Measurements from ENCODE around the gene DET1.
"Not testable (repeated sequence)": the region's sequence is repeated elsewhere in the genome, so short reads cannot be mapped to it uniquely, and the experiment has no call there.

DET1 gene

GRCh38 chr15:88497109-88497765, 49.2 kb downstream of the DET1 start:
- DNase-seq (ENCODE audit: low spot score), result no peak

GRCh38 chr15:88493844-88494243, 52.6 kb downstream of the DET1 start:
- DNase-seq (ENCODE audit: low spot score), result no peak

GRCh38 chr15:88491158-88491557, 55.3 kb downstream of the DET1 start:
- no peak for DNase-seq (ENCODE audit: low spot score)

GRCh38 chr15:88490036-88490435, 56.4 kb downstream of the DET1 start:
- DNase-seq (ENCODE audit: low spot score), result no peak

- no peak for DNase-seq (ENCODE audit: low spot score)
Observed at GRCh38 chr15:88489321-88489720, 57.2 kb downstream of the DET1 start.

GRCh38 chr15:88487796-88488523, 58.5 kb downstream of the DET1 start:
- DNase-seq (ENCODE audit: low spot score), result no peak

GRCh38 chr15:88487178-88487795, 59.2 kb downstream of the DET1 start:
- peak; percentile 43 for DNase-seq (ENCODE audit: low spot score)

GRCh38 chr15:88484682-88485331, 61.7 kb downstream of the DET1 start:
- DNase-seq (ENCODE audit: low spot score), result peak; percentile 78

GRCh38 chr15:88482263-88482662, 64.2 kb downstream of the DET1 start:
- DNase-seq (ENCODE audit: low spot score), result no peak

- DNase-seq (ENCODE audit: low spot score), result no peak
Observed at GRCh38 chr15:88480981-88481380, 65.5 kb downstream of the DET1 start.

GRCh38 chr15:88479169-88479568, 67.3 kb downstream of the DET1 start:
- DNase-seq (ENCODE audit: low spot score), result no peak

GRCh38 chr15:88477904-88478303, 68.6 kb downstream of the DET1 start:
- no peak for DNase-seq (ENCODE audit: low spot score)

- DNase-seq (ENCODE audit: low spot score), result no peak
Observed at GRCh38 chr15:88477126-88477525, 69.4 kb downstream of the DET1 start.

- DNase-seq (ENCODE audit: low spot score), result peak; percentile 60
Observed at GRCh38 chr15:88476635-88477060, 69.8 kb downstream of the DET1 start.

- not testable (repeated sequence) for DNase-seq (ENCODE audit: low spot score)
Observed at GRCh38 chr15:88473661-88474293, 72.7 kb downstream of the DET1 start.

- no peak for DNase-seq (ENCODE audit: low spot score)
Observed at GRCh38 chr15:88472225-88472624, 74.3 kb downstream of the DET1 start.

GRCh38 chr15:88470625-88471372, 75.7 kb downstream of the DET1 start:
- no peak for DNase-seq (ENCODE audit: low spot score)

- DNase-seq (ENCODE audit: low spot score), result no peak
Observed at GRCh38 chr15:88469321-88469720, 77.2 kb downstream of the DET1 start.

GRCh38 chr15:88468721-88469120, 77.8 kb downstream of the DET1 start:
- not testable (repeated sequence) for DNase-seq (ENCODE audit: low spot score)

GRCh38 chr15:88467935-88468528, 78.4 kb downstream of the DET1 start:
- no peak for DNase-seq (ENCODE audit: low spot score)
